ENCODE results near the gene IQCE. TPM values are rescaled to one million over a fixed set of nuclear protein-coding genes. Genes with fewer than 3 reads are reported as not detected.

IQCE gene
- total and polyA plus RNA-seq, 8 donors: 14.7 to 25.1 (median 19.1) TPM

GRCh38 chr7:2576742-2577491 lies 18.1 kb downstream of the IQCE start:
- intact Hi-C loops (cut with DNase I): no loop called here
- no peak overlapping the region for H3K27ac ChIP-seq

DNA sequence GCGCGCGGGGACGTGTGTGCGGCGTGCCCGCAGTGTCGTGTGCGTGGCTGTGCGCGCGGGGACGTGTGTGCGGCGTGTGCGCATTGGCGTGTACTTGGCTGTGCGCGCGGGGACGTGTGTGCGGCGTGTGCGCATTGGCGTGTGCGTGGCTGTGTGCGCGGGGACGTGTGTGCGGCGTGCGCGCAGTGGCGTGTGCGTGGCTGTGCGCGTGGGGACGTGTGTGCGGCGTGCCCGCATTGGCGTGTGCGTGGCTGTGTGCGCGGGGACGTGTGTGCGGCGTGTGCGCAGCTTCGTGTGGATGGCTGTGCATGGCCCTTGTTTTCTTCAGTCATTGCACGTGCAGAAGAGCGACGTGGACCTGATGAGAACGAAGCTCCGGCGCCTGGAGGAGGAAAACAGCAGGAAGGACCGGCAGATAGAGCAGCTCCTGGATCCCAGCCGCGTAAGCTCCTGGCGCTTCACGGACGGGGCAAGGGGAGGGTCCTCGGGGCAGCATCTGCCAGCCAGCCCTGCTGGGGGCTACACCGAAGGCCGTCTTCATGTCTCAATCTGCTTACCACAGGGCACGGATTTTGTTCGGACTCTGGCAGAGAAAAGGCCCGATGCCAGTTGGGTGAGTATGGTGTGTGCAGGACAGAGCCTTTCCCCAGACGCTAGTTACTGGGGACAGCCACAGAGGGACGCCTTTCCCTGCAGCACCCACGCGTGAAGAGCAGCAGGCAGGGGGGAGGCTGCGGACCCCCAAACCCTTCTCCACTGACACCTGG lies 19.3 kb downstream of the IQCE start:
- TF ChIP-seq, protein P1, sequence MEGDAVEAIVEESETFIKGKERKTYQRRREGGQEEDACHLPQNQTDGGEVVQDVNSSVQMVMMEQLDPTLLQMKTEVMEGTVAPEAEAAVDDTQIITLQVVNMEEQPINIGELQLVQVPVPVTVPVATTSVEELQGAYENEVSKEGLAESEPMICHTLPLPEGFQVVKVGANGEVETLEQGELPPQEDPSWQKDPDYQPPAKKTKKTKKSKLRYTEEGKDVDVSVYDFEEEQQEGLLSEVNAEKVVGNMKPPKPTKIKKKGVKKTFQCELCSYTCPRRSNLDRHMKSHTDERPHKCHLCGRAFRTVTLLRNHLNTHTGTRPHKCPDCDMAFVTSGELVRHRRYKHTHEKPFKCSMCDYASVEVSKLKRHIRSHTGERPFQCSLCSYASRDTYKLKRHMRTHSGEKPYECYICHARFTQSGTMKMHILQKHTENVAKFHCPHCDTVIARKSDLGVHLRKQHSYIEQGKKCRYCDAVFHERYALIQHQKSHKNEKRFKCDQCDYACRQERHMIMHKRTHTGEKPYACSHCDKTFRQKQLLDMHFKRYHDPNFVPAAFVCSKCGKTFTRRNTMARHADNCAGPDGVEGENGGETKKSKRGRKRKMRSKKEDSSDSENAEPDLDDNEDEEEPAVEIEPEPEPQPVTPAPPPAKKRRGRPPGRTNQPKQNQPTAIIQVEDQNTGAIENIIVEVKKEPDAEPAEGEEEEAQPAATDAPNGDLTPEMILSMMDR (IDR thresholded peaks at IDR 0.05): no peak
- intact Hi-C loops (cut with DNase I): no loop called here

More at GRCh38 chr7:2576742-2577491, 18.1 kb downstream of the IQCE start:
- Histone ChIP-seq H3K9me3 (no peaks in the 10 kb centered on the region), H3K27me3 (no peaks in the 10 kb centered on the region), H3K36me3 (peaks cover 0 to 65% of the 10 kb centered on the region in 2 donors), H3K4me3 (no peak overlapping the region), H3K4me1 (no peaks in the 10 kb centered on the region)
- TF ChIP-seq, protein P1 (IDR thresholded peaks at IDR 0.05): no peak
- DNase-seq (peak in 1 of 4 donors; percentile 39), ATAC-seq (no peak)

GRCh38 chr7:2580636-2581035 lies 21.9 kb downstream of the IQCE start:
- Histone ChIP-seq H3K4me1 (no peaks in the 10 kb centered on the region), H3K4me3 (no peak overlapping the region), H3K9me3 (no peaks in the 10 kb centered on the region), H3K27ac (no peak overlapping the region), H3K27me3 (no peaks in the 10 kb centered on the region), H3K36me3 (peaks cover 0 to 50% of the 10 kb centered on the region in 2 donors)
- TF ChIP-seq, protein P1 (IDR thresholded peaks at IDR 0.05): no peak
- intact Hi-C loops (cut with DNase I): no loop called here
- ATAC-seq: no peak
- DNase-seq: peak in 1 of 4 donors; percentile 17

More for the DNA sequence above, 19.3 kb downstream of the IQCE start:
- DNase-seq: peak in 1 of 4 donors; percentile 41
- H3K27me3 ChIP-seq: no peaks in the 10 kb centered on the region
- no peaks in the 10 kb centered on the region for H3K4me1 ChIP-seq
- H3K27ac ChIP-seq: no peak overlapping the region
- H3K4me3 ChIP-seq: no peak overlapping the region
- ATAC-seq: no peak
- no peaks in the 10 kb centered on the region for H3K9me3 ChIP-seq
- peaks cover 0 to 55% of the 10 kb centered on the region in 2 donors for H3K36me3 ChIP-seq

DNA sequence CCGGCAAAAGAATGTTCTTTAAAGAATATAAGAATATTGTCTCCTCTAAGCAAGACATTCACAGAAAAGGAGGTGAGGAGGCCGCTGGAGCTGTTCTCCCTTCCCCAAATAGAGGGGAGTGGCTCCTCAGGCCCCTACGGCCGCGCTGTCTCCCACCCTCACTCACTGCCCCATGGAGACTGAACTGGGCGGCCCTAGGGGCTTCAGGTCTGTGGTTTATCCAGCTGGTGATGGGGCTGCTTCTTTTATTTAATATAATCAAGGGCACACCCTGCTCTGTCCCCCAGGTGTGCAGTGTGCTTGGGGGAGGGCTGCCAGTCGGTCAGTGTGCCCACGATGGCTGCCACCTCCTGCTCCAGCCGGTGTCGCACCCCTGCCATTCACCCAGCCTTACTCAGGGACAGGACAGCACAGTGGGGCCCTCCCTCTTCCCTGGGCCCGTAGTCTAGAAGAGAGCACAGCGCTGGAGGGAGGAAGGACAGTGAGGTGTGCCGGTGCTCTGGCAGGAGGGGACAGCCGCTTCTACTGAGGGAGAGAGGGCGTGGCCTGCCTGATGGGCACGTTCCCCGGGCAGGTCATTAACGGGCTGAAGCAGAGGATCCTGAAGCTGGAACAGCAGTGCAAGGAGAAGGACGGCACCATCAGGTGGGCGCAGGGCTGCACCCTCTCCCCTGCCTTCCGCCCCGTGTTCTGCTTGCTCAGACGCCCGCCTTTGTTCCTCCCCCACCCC lies 23.4 kb downstream of the IQCE start:
- Histone ChIP-seq H3K9me3 (no peaks in the 10 kb centered on the region), H3K4me3 (no peak overlapping the region), H3K36me3 (peaks cover 0 to 50% of the 10 kb centered on the region in 2 donors), H3K4me1 (no peaks in the 10 kb centered on the region), H3K27me3 (no peaks in the 10 kb centered on the region), H3K27ac (no peak overlapping the region)
- intact Hi-C loops (cut with DNase I): no loop called here
- no peak for ATAC-seq
- TF ChIP-seq, protein P1 (IDR thresholded peaks at IDR 0.05): no peak
- DNase-seq: peak in 1 of 4 donors; percentile 51

All from left lung (tissue), 10 donors.